ENCODE data around the gene ZFYVE28.

ZFYVE28 gene

GRCh38 chr4:2448589-2448988, 30.1 kb upstream of the ZFYVE28 start:
- H3K4me3 ChIP-seq (ENCODE audit: low read depth, low read length), result no peak overlapping the region
- no peak for DNase-seq (ENCODE audit: low read depth)

GRCh38 chr4:2446656-2447564, 28.5 kb upstream of the ZFYVE28 start:
- no peak for DNase-seq (ENCODE audit: low read depth)

GRCh38 chr4:2445571-2445970, 27.1 kb upstream of the ZFYVE28 start:
- no peak for DNase-seq (ENCODE audit: low read depth)
- no peak overlapping the region for H3K4me3 ChIP-seq (ENCODE audit: low read depth, low read length)

More at GRCh38 chr4:2446656-2447564, 28.5 kb upstream of the ZFYVE28 start:
- no peak overlapping the region for H3K4me3 ChIP-seq (ENCODE audit: low read depth, low read length)

- no peak overlapping the region for H3K4me3 ChIP-seq (ENCODE audit: low read depth, low read length)
- no peak for DNase-seq (ENCODE audit: low read depth)
Observed at GRCh38 chr4:2445130-2445529, 26.7 kb upstream of the ZFYVE28 start.

- DNase-seq (ENCODE audit: low read depth), result no peak
- H3K4me3 ChIP-seq (ENCODE audit: low read depth, low read length), result no peak overlapping the region
Observed at GRCh38 chr4:2443956-2444740, 25.7 kb upstream of the ZFYVE28 start.

- no peak overlapping the region for H3K4me3 ChIP-seq (ENCODE audit: low read depth, low read length)
- DNase-seq (ENCODE audit: low read depth), result no peak
Observed at GRCh38 chr4:2443061-2443730, 24.8 kb upstream of the ZFYVE28 start.

- DNase-seq (ENCODE audit: low read depth), result no peak
- H3K4me3 ChIP-seq (ENCODE audit: low read depth, low read length), result no peak overlapping the region
Observed at GRCh38 chr4:2442175-2442993, 23.9 kb upstream of the ZFYVE28 start.

GRCh38 chr4:2441393-2442174, 23.1 kb upstream of the ZFYVE28 start:
- DNase-seq (ENCODE audit: low read depth), result no peak

GRCh38 chr4:2438822-2439718, 20.6 kb upstream of the ZFYVE28 start:
- no peak overlapping the region for H3K4me3 ChIP-seq (ENCODE audit: low read depth, low read length)
- no peak for DNase-seq (ENCODE audit: low read depth)

More at GRCh38 chr4:2441393-2442174, 23.1 kb upstream of the ZFYVE28 start:
- H3K4me3 ChIP-seq (ENCODE audit: low read depth, low read length), result no peak overlapping the region

- no peak overlapping the region for H3K4me3 ChIP-seq (ENCODE audit: low read depth, low read length)
- no peak for DNase-seq (ENCODE audit: low read depth)
Observed at GRCh38 chr4:2437475-2438215, 19.2 kb upstream of the ZFYVE28 start.

GRCh38 chr4:2436761-2437474, 18.5 kb upstream of the ZFYVE28 start:
- H3K4me3 ChIP-seq (ENCODE audit: low read depth, low read length), result no peak overlapping the region
- DNase-seq (ENCODE audit: low read depth), result no peak

- DNase-seq (ENCODE audit: low read depth), result no peak
- no peak overlapping the region for H3K4me3 ChIP-seq (ENCODE audit: low read depth, low read length)
Observed at GRCh38 chr4:2436301-2436700, 17.9 kb upstream of the ZFYVE28 start.

GRCh38 chr4:2434420-2434819, 16.0 kb upstream of the ZFYVE28 start:
- H3K4me3 ChIP-seq (ENCODE audit: low read depth, low read length), result no peak overlapping the region
- DNase-seq (ENCODE audit: low read depth), result no peak

GRCh38 chr4:2433609-2434350, 15.3 kb upstream of the ZFYVE28 start:
- H3K4me3 ChIP-seq (ENCODE audit: low read depth, low read length), result no peak overlapping the region
- DNase-seq (ENCODE audit: low read depth), result no peak

- H3K4me3 ChIP-seq (ENCODE audit: low read depth, low read length), result no peak overlapping the region
- no peak for DNase-seq (ENCODE audit: low read depth)
Observed at GRCh38 chr4:2432991-2433530, 14.6 kb upstream of the ZFYVE28 start.

Measured in skeletal muscle cell (primary cell).